Large intestine (tissue), 12 donors: ENCODE results near the gene EML4. TPM values are rescaled to one million over a fixed set of nuclear protein-coding genes. Genes with fewer than 3 reads are reported as not detected.
A peak's percentile ranks its signal among the peaks of the same experiment; 100 is the strongest.
"Not testable (repeated sequence)": the region's sequence is repeated elsewhere in the genome, so short reads cannot be mapped to it uniquely, and the experiment has no call there.

ENCODE experiments used
- DNase-seq, 2 donors: peaks; one replicate each; pipeline versions ENCODE4 v3.0.0 to v3.0.0-alpha.2; 2013
- H3K27ac ChIP-seq: one replicate; pipeline ENCODE4 v1.5.1; 2013; ENCODE audit warnings: low read length
- H3K27me3 ChIP-seq: 2 replicates; pipeline ENCODE4 v1.6.1; 2013; ENCODE audit warnings: low read length; ENCODE audit not compliant: control insufficient read depth, insufficient read depth
- H3K36me3 ChIP-seq: 2 replicates; pipeline ENCODE4 v1.6.1; 2013; ENCODE audit warnings: low read length; ENCODE audit not compliant: control insufficient read depth, insufficient read depth
- H3K4me1 ChIP-seq: one replicate; pipeline ENCODE4 v1.6.1; 2013; ENCODE audit warnings: low read length; ENCODE audit not compliant: control insufficient read depth, insufficient read depth
- H3K4me3 ChIP-seq: one replicate; pipeline ENCODE4 v1.5.1; 2013; ENCODE audit warnings: low read length
- H3K9me3 ChIP-seq: one replicate; pipeline ENCODE4 v1.6.1; 2013; ENCODE audit warnings: mild to moderate bottlenecking, low read depth, low read length, moderate library complexity; ENCODE audit not compliant: control insufficient read depth
- WGBS: methylation state at CpG from one replicate; pipeline ENCODE4 v1.1.5; 2013; ENCODE audit warnings: low lambda C conversion rate; ENCODE audit not compliant: insufficient coverage; 5-methylcytosine and 5-hydroxymethylcytosine counted together
- long read RNA-seq, 11 donors: transcript quantifications; one replicate each; lab custom pipeline, GENCODE V29; 2026
- polyA plus RNA-seq: library from polyadenylated mRNA; unstranded; fragments of 120-200 nt; gene quantifications from one replicate; pipeline ENCODE4 v1.2.1, GENCODE V29; 2013

The EML4 gene
- polyA plus RNA-seq = 129 TPM
- long read RNA-seq, donor 1, full-length matches to known transcripts = 14 of 28 reads
- long read RNA-seq, donor 1, partial matches to known transcripts = 14 of 28 reads
- long read RNA-seq, donor 1, other reads (novel, unspliced or antisense) = 0 of 28 reads
- long read RNA-seq, donor 2, full-length matches to known transcripts = 30 of 49 reads
- long read RNA-seq, donor 2, partial matches to known transcripts = 19 of 49 reads
- long read RNA-seq, donor 2, other reads (novel, unspliced or antisense) = 0 of 49 reads
- long read RNA-seq, donor 3 = 0 reads
- long read RNA-seq, donor 4, partial matches to known transcripts = 5 of 8 reads
- long read RNA-seq, donor 4, other reads (novel, unspliced or antisense) = 0 of 8 reads
- long read RNA-seq, donor 5, full-length matches to known transcripts = 7 of 12 reads
- long read RNA-seq, donor 5, partial matches to known transcripts = 5 of 12 reads
- long read RNA-seq, donor 5, other reads (novel, unspliced or antisense) = 0 of 12 reads
- long read RNA-seq, donor 6, full-length matches to known transcripts = 21 of 72 reads
- long read RNA-seq, donor 6, partial matches to known transcripts = 51 of 72 reads
- long read RNA-seq, donor 6, other reads (novel, unspliced or antisense) = 0 of 72 reads
- long read RNA-seq, donor 7, full-length matches to known transcripts = 14 of 25 reads
- long read RNA-seq, donor 7, partial matches to known transcripts = 11 of 25 reads
- long read RNA-seq, donor 7, other reads (novel, unspliced or antisense) = 0 of 25 reads
- long read RNA-seq, donor 8, full-length matches to known transcripts = 33 of 115 reads
- long read RNA-seq, donor 8, partial matches to known transcripts = 82 of 115 reads
- long read RNA-seq, donor 8, other reads (novel, unspliced or antisense) = 0 of 115 reads
- long read RNA-seq, donor 9, full-length matches to known transcripts = 18 of 92 reads
- long read RNA-seq, donor 9, partial matches to known transcripts = 74 of 92 reads
- long read RNA-seq, donor 9, other reads (novel, unspliced or antisense) = 0 of 92 reads
- long read RNA-seq, donor 10, full-length matches to known transcripts = 32 of 54 reads
- long read RNA-seq, donor 10, partial matches to known transcripts = 22 of 54 reads
- long read RNA-seq, donor 10, other reads (novel, unspliced or antisense) = 0 of 54 reads
- long read RNA-seq, donor 11, full-length matches to known transcripts = 14 of 14 reads
- long read RNA-seq, donor 11, partial matches to known transcripts = 0 of 14 reads
- long read RNA-seq, donor 11, other reads (novel, unspliced or antisense) = 0 of 14 reads

GRCh38 chr2:42169100-42169873 lies at the start of gene EML4:
Gene EML4 (plus strand): TSS chr2:42169353. CDS start chr2:42169612, 259 bp downstream.
- peak within 1 kb of the TSS; percentile 97 for H3K4me3 ChIP-seq
- peaks cover 14% of the 10 kb centered on the region for H3K4me1 ChIP-seq
- WGBS = no CpG with 5 or more reads among the region's 88 CpGs
- H3K36me3 ChIP-seq = peaks cover 2% of the 10 kb centered on the region
- peak within 1 kb of the TSS; percentile 89 for H3K27ac ChIP-seq
- H3K9me3 ChIP-seq = no peaks in the 10 kb centered on the region
- peak; percentile 91 to 93 for DNase-seq
- H3K27me3 ChIP-seq = no peaks in the 10 kb centered on the region

GRCh38 chr2:42123426-42123825 lies 45.7 kb upstream of the EML4 start:
- H3K4me1 ChIP-seq = peaks cover 13% of the 10 kb centered on the region
- peaks cover 3% of the 10 kb centered on the region for H3K9me3 ChIP-seq
- H3K36me3 ChIP-seq = no peaks in the 10 kb centered on the region
- DNase-seq = no peak
- H3K27ac ChIP-seq = no peak overlapping the region
- H3K27me3 ChIP-seq = no peaks in the 10 kb centered on the region
- no peak overlapping the region for H3K4me3 ChIP-seq

- peaks cover 3% of the 10 kb centered on the region for H3K9me3 ChIP-seq
- no peaks in the 10 kb centered on the region for H3K36me3 ChIP-seq
- no peak overlapping the region for H3K27ac ChIP-seq
- no peak for DNase-seq
- 71% methylated on average over 3 of the region's 6 CpGs for WGBS
- H3K27me3 ChIP-seq = no peaks in the 10 kb centered on the region
- H3K4me1 ChIP-seq = peaks cover 20% of the 10 kb centered on the region
- H3K4me3 ChIP-seq = no peak overlapping the region
Observed at GRCh38 chr2:42124011-42124785, 45.0 kb upstream of the EML4 start.

GRCh38 chr2:42125841-42126594 lies 43.1 kb upstream of the EML4 start:
- DNase-seq = peak in 1 of 2 donors; percentile 29

GRCh38 chr2:42126873-42127272 lies 42.3 kb upstream of the EML4 start:
- not testable (repeated sequence) for H3K27me3 ChIP-seq, H3K27ac ChIP-seq, H3K4me3 ChIP-seq, DNase-seq, H3K9me3 ChIP-seq, H3K36me3 ChIP-seq
- 60% methylated on average over 1 of the region's 10 CpGs for WGBS
- peaks cover 23% of the 10 kb centered on the region for H3K4me1 ChIP-seq

More at GRCh38 chr2:42125841-42126594, 43.1 kb upstream of the EML4 start:
- no peaks in the 10 kb centered on the region for H3K36me3 ChIP-seq
- WGBS = 100% methylated on average over 1 of the region's 10 CpGs
- no peak overlapping the region for H3K27ac ChIP-seq
- peaks cover 3% of the 10 kb centered on the region for H3K9me3 ChIP-seq
- H3K4me3 ChIP-seq = no peak overlapping the region
- H3K4me1 ChIP-seq = peaks cover 23% of the 10 kb centered on the region
- H3K27me3 ChIP-seq = no peaks in the 10 kb centered on the region

GRCh38 chr2:42127425-42128424 lies 41.4 kb upstream of the EML4 start:
- DNase-seq = peak in 1 of 2 donors; percentile 51
- Histone ChIP-seq H3K9me3 (no peaks in the 10 kb centered on the region), H3K4me3 (no peak overlapping the region), H3K27me3 (no peaks in the 10 kb centered on the region), H3K36me3 (no peaks in the 10 kb centered on the region), H3K27ac (no peak overlapping the region), H3K4me1 (peaks cover 26% of the 10 kb centered on the region)
- WGBS = 20% methylated on average over 1 of the region's 5 CpGs

- WGBS = 40% methylated on average over 2 of the region's 7 CpGs
- Histone ChIP-seq H3K4me1 (peaks cover 36% of the 10 kb centered on the region), H3K9me3 (no peaks in the 10 kb centered on the region), H3K36me3 (no peaks in the 10 kb centered on the region), H3K4me3 (no peak overlapping the region), H3K27ac (peak overlapping the region; percentile 7), H3K27me3 (no peaks in the 10 kb centered on the region)
- peak in 1 of 2 donors; percentile 45 for DNase-seq
Observed at GRCh38 chr2:42128721-42129486, 40.2 kb upstream of the EML4 start.
